Mucosa of rectum (tissue), 2 donors: ENCODE data around the gene CFAP141.

Source experiments
- H3K27ac ChIP-seq, 2 donors: one replicate each; pipeline ENCODE4 v1.7.0; 2013; ENCODE audit warnings: inconsistent platforms in 2 of 2, low read depth in 2 of 2, low read length in 2 of 2
- H3K27me3 ChIP-seq, 2 donors: one replicate each; pipeline ENCODE4 v1.7.0; 2013; ENCODE audit warnings: low read length in 2 of 2; ENCODE audit not compliant: control insufficient read depth in 2 of 2, insufficient read depth in 2 of 2
- H3K36me3 ChIP-seq, 2 donors: one replicate each; pipeline ENCODE4 v1.7.0; 2013; ENCODE audit warnings: low read length in 2 of 2; ENCODE audit not compliant: control insufficient read depth in 2 of 2, insufficient read depth in 2 of 2
- H3K4me1 ChIP-seq, 2 donors: one replicate each; pipeline ENCODE4 v1.7.0; 2013; ENCODE audit warnings: low read length in 2 of 2, mild to moderate bottlenecking in 1 of 2; ENCODE audit not compliant: control insufficient read depth in 2 of 2, insufficient read depth in 2 of 2
- H3K4me3 ChIP-seq, 2 donors: one replicate each; pipeline ENCODE4 v1.7.0; 2013; ENCODE audit warnings: low read length in 2 of 2
- H3K9ac ChIP-seq, 2 donors: one replicate each; pipeline ENCODE4 v1.7.0; 2013; ENCODE audit warnings: low read length in 2 of 2, low read depth in 1 of 2, mild to moderate bottlenecking in 1 of 2
- H3K9me3 ChIP-seq, 2 donors: one replicate each; pipeline ENCODE4 v1.7.0; 2013; ENCODE audit warnings: low read length in 2 of 2; ENCODE audit not compliant: control insufficient read depth in 2 of 2
- donor health status: healthy.
- donor health status: Normal muscosa, but diverticular disease.

Gene CFAP141

DNA sequence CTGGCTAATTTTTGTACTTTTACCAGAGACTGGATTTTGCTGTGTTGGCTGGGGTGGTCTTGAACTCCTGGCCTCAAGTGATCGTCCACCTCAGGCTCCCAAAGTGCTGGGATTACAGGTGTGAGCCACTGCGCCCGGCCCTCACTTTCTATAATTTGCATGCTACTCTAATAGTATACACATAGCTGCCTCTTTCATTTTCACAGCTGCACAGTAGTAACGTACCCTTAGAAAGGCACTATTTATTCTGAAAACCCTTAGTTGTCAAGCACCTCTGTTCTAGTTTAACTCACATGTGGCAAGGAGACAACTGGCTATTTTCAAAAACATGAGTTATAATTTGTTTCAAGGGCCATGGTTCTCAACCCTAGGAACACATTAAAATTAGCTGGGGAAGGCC, 31.5 kb downstream of the CFAP141 start:
- Histone ChIP-seq H3K4me3 (no peak overlapping the region), H3K36me3 (peaks cover 46 to 55% of the 10 kb centered on the region in 2 donors), H3K27me3 (no peaks in the 10 kb centered on the region), H3K27ac (no peak overlapping the region), H3K9ac (no peak overlapping the region), H3K9me3 (no peaks in the 10 kb centered on the region), H3K4me1 (peaks cover 33 to 36% of the 10 kb centered on the region in 2 donors)

DNA sequence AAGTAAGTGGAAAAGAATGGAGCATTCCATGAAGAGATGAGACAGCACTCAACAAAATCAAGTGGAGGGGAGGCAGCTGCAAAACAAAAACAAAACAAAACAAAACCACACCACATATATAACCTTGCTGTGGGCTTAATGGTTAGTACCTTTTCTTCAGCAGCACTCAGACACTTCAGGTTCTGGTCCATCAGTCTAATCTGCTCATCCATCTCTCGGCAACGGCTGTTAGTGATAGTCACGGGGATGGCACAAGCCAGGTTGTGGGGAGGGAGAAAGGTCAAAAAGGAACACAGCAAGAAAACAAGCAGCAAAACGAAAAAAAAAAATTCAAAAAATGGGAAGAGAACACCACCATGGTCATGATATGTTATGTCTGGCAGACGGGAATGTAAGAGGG, 34.3 kb downstream of the CFAP141 start:
- H3K27me3 ChIP-seq = no peaks in the 10 kb centered on the region
- no peak overlapping the region for H3K27ac ChIP-seq
- no peak overlapping the region for H3K9ac ChIP-seq
- no peak overlapping the region for H3K4me3 ChIP-seq
- H3K4me1 ChIP-seq = peaks cover 8 to 11% of the 10 kb centered on the region in 2 donors
- H3K36me3 ChIP-seq = peaks cover 68 to 76% of the 10 kb centered on the region in 2 donors
- H3K9me3 ChIP-seq = no peaks in the 10 kb centered on the region

DNA sequence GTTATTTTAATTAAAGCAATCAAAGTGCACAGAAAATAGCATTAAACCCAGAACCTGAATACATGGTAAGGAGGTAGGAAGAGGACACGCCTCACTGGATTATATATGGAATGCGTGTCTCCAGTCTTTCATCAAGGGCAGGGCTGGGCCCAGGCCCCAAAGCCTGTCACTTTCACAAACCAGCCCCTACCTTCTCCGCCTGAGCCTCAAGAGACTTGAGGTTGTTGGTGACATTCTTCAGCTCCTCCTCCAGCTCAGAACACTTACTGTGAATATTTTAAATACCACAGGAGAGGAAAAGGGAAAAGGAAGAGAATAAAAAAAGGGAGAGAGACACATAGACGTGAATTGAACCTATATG, 34.9 kb downstream of the CFAP141 start:
- H3K27ac ChIP-seq = no peak overlapping the region
- no peak overlapping the region for H3K4me3 ChIP-seq
- peaks cover 4 to 8% of the 10 kb centered on the region in 2 donors for H3K4me1 ChIP-seq
- H3K36me3 ChIP-seq = peaks cover 71 to 80% of the 10 kb centered on the region in 2 donors
- H3K9me3 ChIP-seq = no peaks in the 10 kb centered on the region
- no peaks in the 10 kb centered on the region for H3K27me3 ChIP-seq
- no peak overlapping the region for H3K9ac ChIP-seq

- Histone ChIP-seq H3K36me3 (peaks cover 75 to 83% of the 10 kb centered on the region in 2 donors), H3K27ac (no peak overlapping the region)
Measured at GRCh38 chr1:154170547-154171222, 35.4 kb downstream of the CFAP141 start.

GRCh38 chr1:154167461-154167860, 38.7 kb downstream of the CFAP141 start:
- Histone ChIP-seq H3K27me3 (no peaks in the 10 kb centered on the region), H3K9ac (no peak overlapping the region), H3K9me3 (no peaks in the 10 kb centered on the region), H3K36me3 (peaks cover 80 to 82% of the 10 kb centered on the region in 2 donors), H3K27ac (no peak overlapping the region), H3K4me3 (no peak overlapping the region), H3K4me1 (no peaks in the 10 kb centered on the region)

More at GRCh38 chr1:154170547-154171222, 35.4 kb downstream of the CFAP141 start:
- Histone ChIP-seq H3K9me3 (no peaks in the 10 kb centered on the region), H3K9ac (no peak overlapping the region), H3K4me1 (peaks cover 0 to 2% of the 10 kb centered on the region in 2 donors), H3K27me3 (no peaks in the 10 kb centered on the region), H3K4me3 (no peak overlapping the region)

DNA sequence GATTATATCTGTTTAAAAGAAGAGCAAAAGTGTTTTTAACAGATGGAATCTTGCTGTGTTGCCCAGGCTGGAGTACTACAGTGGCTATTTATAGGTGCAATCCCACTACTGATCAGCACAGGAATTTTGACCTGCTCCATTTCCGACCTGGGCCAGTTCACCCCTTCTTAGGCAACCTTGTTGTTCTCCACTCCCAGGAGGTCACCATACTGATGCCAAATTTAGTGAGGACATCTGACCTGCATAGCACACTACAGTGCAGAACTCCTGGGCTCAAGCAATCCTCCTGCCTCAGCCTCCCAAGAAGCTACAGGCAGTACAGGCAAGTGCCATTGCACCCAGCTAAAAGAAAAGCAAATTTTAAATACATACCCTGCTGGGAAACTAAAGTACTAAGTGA, 39.9 kb downstream of the CFAP141 start:
- H3K27me3 ChIP-seq = no peaks in the 10 kb centered on the region
- H3K4me3 ChIP-seq = no peak overlapping the region
- H3K9me3 ChIP-seq = no peaks in the 10 kb centered on the region
- H3K9ac ChIP-seq = no peak overlapping the region
- peaks cover 72 to 77% of the 10 kb centered on the region in 2 donors for H3K36me3 ChIP-seq
- no peak overlapping the region for H3K27ac ChIP-seq
- H3K4me1 ChIP-seq = no peaks in the 10 kb centered on the region

DNA sequence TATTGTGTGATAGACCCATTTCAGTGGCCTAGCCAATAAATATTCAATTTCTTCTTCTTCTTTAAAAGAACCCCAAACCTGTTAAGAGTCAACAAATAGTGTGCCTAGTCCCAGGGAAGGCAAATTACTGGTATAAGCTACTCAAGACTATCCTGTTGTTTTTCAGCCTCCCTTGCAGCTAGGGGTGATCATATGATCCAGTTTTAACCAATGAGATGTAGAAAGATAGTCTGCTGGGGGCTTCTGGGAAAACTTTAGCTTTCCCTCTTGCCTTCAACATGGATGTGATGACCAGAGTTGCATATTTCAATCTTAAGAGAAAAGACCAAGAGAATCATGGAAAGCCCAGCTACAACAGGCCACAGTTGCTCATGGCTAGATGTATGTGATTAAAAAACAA, 46.6 kb downstream of the CFAP141 start:
- no peaks in the 10 kb centered on the region for H3K27me3 ChIP-seq
- no peak overlapping the region for H3K27ac ChIP-seq
- H3K9ac ChIP-seq = no peak overlapping the region
- peaks cover 52 to 55% of the 10 kb centered on the region in 2 donors for H3K36me3 ChIP-seq
- no peak overlapping the region for H3K4me3 ChIP-seq
- H3K9me3 ChIP-seq = no peaks in the 10 kb centered on the region
- peaks cover 4 to 6% of the 10 kb centered on the region in 2 donors for H3K4me1 ChIP-seq

DNA sequence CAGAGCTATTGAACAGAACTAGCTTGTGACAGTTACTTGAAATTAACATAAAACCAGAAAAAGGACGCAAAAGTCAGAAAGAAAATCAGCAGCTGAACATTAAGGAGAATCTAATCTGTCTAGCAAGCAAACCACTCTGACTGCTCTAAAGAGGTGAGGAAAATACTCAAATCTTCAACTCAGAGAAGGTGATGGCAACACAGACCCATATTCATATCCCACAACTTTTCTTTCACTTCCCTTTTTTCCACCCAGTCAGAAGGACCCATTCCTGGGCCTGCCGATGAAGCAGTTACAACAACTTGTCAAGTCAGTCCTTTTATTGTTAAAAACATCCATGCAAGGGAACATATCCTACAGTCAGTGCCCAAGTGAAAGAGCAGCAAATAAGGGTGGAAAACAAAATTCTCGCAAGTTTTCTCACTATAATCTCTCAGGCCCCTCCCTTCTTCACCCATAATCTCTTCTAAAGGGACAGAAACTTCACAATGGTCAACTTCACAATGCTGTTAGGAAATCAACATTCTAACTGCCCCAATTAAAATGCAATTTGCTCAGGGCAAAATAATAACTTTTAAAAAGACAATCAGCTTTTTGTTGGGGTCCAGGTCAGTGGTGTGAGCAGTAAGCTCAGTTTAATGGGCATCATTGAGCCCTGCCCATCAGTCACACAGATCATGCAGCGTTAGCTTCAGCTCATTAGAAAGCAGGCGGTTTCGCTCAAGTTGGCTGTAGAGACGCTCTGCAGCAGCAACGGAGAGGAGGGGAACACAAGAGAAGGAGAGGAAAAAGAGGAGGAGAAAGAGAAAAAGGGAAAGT, 47.6 kb downstream of the CFAP141 start:
- Histone ChIP-seq H3K9ac (no peak overlapping the region), H3K4me1 (peaks cover 4 to 7% of the 10 kb centered on the region in 2 donors), H3K4me3 (no peak overlapping the region)

GRCh38 chr1:154157520-154158306, 48.4 kb downstream of the CFAP141 start:
- Histone ChIP-seq H3K36me3 (peaks cover 40 to 50% of the 10 kb centered on the region in 2 donors), H3K27ac (peak overlapping the region in 1 of 2 donors; percentile 33), H3K9ac (no peak overlapping the region), H3K9me3 (no peaks in the 10 kb centered on the region), H3K27me3 (no peaks in the 10 kb centered on the region), H3K4me1 (peaks cover 4 to 7% of the 10 kb centered on the region in 2 donors), H3K4me3 (no peak overlapping the region)

More for the DNA sequence above, 47.6 kb downstream of the CFAP141 start:
- Histone ChIP-seq H3K27me3 (no peaks in the 10 kb centered on the region), H3K27ac (peak overlapping the region in 1 of 2 donors; percentile 33), H3K9me3 (no peaks in the 10 kb centered on the region), H3K36me3 (peaks cover 44 to 50% of the 10 kb centered on the region in 2 donors)
